ENCODE measurements around the gene RTN1.

DNA sequence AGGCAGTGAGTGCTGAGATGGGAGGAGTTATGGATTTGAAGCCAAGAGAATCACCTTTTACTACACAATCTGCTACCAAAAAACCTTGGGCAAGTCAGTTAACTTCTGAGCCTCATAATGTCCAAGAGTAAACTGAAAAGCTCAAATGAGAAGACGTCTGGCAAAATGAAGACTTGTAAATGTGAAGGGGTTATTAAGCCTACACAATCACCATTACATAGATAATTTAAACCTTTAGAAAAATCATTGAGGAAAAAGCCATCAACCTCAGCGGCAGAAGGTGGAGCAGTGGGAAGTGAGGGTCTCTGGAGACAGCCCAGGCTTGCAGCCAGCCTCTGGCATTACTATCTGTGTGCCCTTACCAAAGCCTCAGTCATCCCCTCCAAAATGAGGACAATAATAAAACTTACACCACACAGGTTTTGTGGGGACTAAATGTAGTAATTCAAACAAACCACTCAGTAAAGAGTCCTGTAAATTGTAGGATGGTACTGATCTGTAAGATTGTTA lies 243.5 kb downstream of the RTN1 start:
- TF ChIP-seq, protein P1, sequence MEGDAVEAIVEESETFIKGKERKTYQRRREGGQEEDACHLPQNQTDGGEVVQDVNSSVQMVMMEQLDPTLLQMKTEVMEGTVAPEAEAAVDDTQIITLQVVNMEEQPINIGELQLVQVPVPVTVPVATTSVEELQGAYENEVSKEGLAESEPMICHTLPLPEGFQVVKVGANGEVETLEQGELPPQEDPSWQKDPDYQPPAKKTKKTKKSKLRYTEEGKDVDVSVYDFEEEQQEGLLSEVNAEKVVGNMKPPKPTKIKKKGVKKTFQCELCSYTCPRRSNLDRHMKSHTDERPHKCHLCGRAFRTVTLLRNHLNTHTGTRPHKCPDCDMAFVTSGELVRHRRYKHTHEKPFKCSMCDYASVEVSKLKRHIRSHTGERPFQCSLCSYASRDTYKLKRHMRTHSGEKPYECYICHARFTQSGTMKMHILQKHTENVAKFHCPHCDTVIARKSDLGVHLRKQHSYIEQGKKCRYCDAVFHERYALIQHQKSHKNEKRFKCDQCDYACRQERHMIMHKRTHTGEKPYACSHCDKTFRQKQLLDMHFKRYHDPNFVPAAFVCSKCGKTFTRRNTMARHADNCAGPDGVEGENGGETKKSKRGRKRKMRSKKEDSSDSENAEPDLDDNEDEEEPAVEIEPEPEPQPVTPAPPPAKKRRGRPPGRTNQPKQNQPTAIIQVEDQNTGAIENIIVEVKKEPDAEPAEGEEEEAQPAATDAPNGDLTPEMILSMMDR (IDR thresholded peaks at IDR 0.05; ENCODE audit: low read length), result no peak
- TF ChIP-seq EZH2 (optimal IDR thresholded peaks at IDR 0.05; ENCODE audit: low read depth, low read length) (no peak), EZH2phosphoT487 (IDR thresholded peaks at IDR 0.05; ENCODE audit: low read length) (no peak)

Measured in MM.1S (cell line).